ENCODE data around the gene SKOR1. TPM values are rescaled to one million over a fixed set of nuclear protein-coding genes. Genes with fewer than 3 reads are reported as not detected.

Gene SKOR1
- total RNA-seq, 1 experiment from 2014 or later, result 0.13 TPM

GRCh38 chr15:67808821-67809220, 16.5 kb upstream of the SKOR1 start:
- no peaks in the 10 kb centered on the region for H4K20me1 ChIP-seq (ENCODE audit: insufficient read depth)
- H3K27me3 ChIP-seq (ENCODE audit: insufficient read depth, low read depth), result no peaks in the 10 kb centered on the region
- POLR2A ChIA-PET (ENCODE audit: unreplicated experiment), result no interaction called here
- BruUV-seq (replicated peaks), result no TSS peak
- TF ChIP-seq EZH2 (IDR thresholded peaks at IDR 0.05; ENCODE audit: low read depth), result no peak
- no peak for TF ChIP-seq CTCF (conservative IDR thresholded peaks at IDR 0.05)
- CTCF ChIA-PET, result no interaction called here
- no peaks in the 10 kb centered on the region for H3K36me3 ChIP-seq (ENCODE audit: low read depth)
- no peak overlapping the region for H2AFZ ChIP-seq
- intact Hi-C loops (cut with micrococcal nuclease; ENCODE audit: unreplicated experiment), result no loop called here
- no peaks in the 10 kb centered on the region for H3F3A ChIP-seq (ENCODE audit: insufficient read depth, low read depth)
- no peak overlapping the region for H3K27ac ChIP-seq
- no peak overlapping the region for H3K4me2 ChIP-seq
- no peaks in the 10 kb centered on the region for H3K9me2 ChIP-seq (ENCODE audit: insufficient read depth)
- H3K4me1 ChIP-seq (replicated peaks; ENCODE audit: insufficient read depth), result no peaks in the 10 kb centered on the region
- no peaks in the 10 kb centered on the region for H3K79me2 ChIP-seq (ENCODE audit: low read depth)
- no peaks in the 10 kb centered on the region for H3K9me3 ChIP-seq (ENCODE audit: insufficient read depth, low read depth)
- H3K4me3 ChIP-seq, result no peak overlapping the region
- no peak for DNase-seq

GRCh38 chr15:67809441-67809840, 15.9 kb upstream of the SKOR1 start:
- Histone ChIP-seq H3K9me2 (ENCODE audit: insufficient read depth) (no peaks in the 10 kb centered on the region), H3K9me3 (ENCODE audit: insufficient read depth, low read depth) (no peaks in the 10 kb centered on the region), H2AFZ (no peak overlapping the region), H3K27ac (no peak overlapping the region), H3K4me2 (no peak overlapping the region), H4K20me1 (ENCODE audit: insufficient read depth) (no peaks in the 10 kb centered on the region), H3K79me2 (ENCODE audit: low read depth) (no peaks in the 10 kb centered on the region), H3F3A (ENCODE audit: insufficient read depth, low read depth) (no peaks in the 10 kb centered on the region), H3K4me3 (no peak overlapping the region), H3K36me3 (ENCODE audit: low read depth) (no peaks in the 10 kb centered on the region), H3K27me3 (ENCODE audit: insufficient read depth, low read depth) (no peaks in the 10 kb centered on the region), H3K4me1 (replicated peaks; ENCODE audit: insufficient read depth) (no peaks in the 10 kb centered on the region)
- CTCF ChIA-PET, result no interaction called here
- DNase-seq, result no peak
- no peak for TF ChIP-seq CTCF (conservative IDR thresholded peaks at IDR 0.05)
- TF ChIP-seq EZH2 (IDR thresholded peaks at IDR 0.05; ENCODE audit: low read depth), result no peak
- no TSS peak for BruUV-seq (replicated peaks)
- intact Hi-C loops (cut with micrococcal nuclease; ENCODE audit: unreplicated experiment), result no loop called here
- POLR2A ChIA-PET (ENCODE audit: unreplicated experiment), result no interaction called here

- Histone ChIP-seq H3K36me3 (ENCODE audit: low read depth) (no peaks in the 10 kb centered on the region), H3K9me3 (ENCODE audit: insufficient read depth, low read depth) (no peaks in the 10 kb centered on the region), H3K9me2 (ENCODE audit: insufficient read depth) (no peaks in the 10 kb centered on the region), H3K4me3 (no peak overlapping the region), H3K27me3 (ENCODE audit: insufficient read depth, low read depth) (no peaks in the 10 kb centered on the region), H2AFZ (no peak overlapping the region), H3K27ac (no peak overlapping the region), H3K4me1 (replicated peaks; ENCODE audit: insufficient read depth) (no peaks in the 10 kb centered on the region), H4K20me1 (ENCODE audit: insufficient read depth) (no peaks in the 10 kb centered on the region), H3K4me2 (no peak overlapping the region), H3F3A (ENCODE audit: insufficient read depth, low read depth) (no peaks in the 10 kb centered on the region), H3K79me2 (ENCODE audit: low read depth) (no peaks in the 10 kb centered on the region)
- intact Hi-C loops (cut with micrococcal nuclease; ENCODE audit: unreplicated experiment), result no loop called here
- CTCF ChIA-PET, result no interaction called here
- TF ChIP-seq CTCF (conservative IDR thresholded peaks at IDR 0.05) (no peak), EZH2 (IDR thresholded peaks at IDR 0.05; ENCODE audit: low read depth) (no peak)
- DNase-seq, result no peak
- POLR2A ChIA-PET (ENCODE audit: unreplicated experiment), result no interaction called here
- no TSS peak for BruUV-seq (replicated peaks)
Measured at GRCh38 chr15:67809866-67810265, 15.4 kb upstream of the SKOR1 start.

Measured in PC-9 (cell line).